NCI-H2227 (cell line): ENCODE measurements around the gene BICDL2.
"Not testable (repeated sequence)": the region's sequence is repeated elsewhere in the genome, so short reads cannot be mapped to it uniquely, and the experiment has no call there.

Experiments used
- DNase-seq: peaks from one replicate; lab custom pipeline; 2025; ENCODE audit not compliant: unreplicated experiment; lab: John Stamatoyannopoulos, UW

The BICDL2 gene

DNA sequence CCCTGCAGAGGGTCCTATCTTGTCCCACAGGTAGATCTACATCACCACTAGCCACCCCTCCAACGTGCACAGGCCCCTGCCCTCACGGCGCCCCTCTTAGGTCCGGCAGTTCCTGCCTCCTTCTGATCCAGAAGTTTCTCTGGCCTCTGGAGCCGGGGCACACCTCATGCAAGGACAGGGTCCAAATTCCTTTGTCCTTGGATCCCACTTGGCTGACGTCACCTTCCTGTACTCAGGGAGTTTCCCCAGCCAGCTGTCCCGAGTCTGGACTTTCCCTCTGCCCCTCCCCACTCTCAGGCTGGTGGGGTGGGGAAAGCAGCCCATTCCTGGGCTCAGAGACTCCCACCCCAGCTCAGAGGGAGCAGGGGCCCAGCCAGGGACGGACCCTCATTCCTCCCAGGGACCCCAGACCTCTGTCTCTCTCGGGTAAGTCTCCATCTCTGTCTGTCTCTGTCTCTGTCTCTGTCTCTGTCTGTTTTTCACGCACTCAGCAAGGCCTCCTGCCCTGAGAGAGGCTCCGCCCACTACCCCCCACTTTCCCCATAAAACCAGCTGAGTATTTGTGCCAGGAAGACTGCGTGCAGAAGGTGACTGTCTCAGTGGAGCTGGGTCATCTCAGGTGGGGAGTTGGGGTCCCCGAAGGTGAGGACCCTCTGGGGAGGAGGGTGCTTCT, 28.5 kb upstream of the BICDL2 start, which contains the start of gene IL32:
TSS of gene IL32 (plus strand) at position 572 of the 673 bp plus-strand sequence. CDS start 172 bp downstream, outside the sequence.
- DNase-seq: no peak

DNA sequence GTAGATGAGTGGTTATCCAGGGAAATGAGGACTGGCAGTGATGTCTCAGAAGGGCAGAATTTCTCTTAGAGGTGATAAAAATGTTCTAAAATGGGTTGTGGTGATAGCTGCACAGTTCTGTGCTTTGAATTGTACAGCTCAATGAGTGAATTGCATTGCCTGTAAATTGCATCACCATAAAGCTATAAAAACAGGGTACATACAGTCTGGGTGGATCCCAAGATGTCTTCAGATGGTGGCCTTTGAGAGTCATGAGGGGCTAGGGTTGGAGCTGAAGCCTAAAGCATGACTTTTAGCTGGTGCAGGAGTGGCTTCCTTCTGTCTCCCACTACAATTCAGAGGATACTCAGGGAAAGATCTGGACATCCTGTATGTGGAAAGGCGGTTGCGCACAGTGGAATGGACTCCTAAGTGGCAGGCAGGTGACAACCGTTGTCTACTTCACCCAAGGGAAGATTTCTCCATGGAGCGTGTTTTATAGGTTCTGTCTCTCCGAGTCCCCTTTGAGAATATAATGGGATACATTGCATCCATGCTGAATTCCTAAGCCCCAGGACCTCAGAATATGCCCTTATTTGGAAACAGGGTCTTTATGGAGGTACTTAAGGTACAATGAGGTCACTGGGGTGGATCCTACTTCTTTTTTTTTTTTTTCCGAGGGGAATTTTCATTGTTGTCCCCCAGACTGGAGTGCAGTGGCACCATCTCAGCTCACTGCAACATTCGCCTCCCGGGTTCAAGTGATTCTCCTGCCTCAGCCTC, 27.1 kb upstream of the BICDL2 start:
- DNase-seq: no peak

DNA sequence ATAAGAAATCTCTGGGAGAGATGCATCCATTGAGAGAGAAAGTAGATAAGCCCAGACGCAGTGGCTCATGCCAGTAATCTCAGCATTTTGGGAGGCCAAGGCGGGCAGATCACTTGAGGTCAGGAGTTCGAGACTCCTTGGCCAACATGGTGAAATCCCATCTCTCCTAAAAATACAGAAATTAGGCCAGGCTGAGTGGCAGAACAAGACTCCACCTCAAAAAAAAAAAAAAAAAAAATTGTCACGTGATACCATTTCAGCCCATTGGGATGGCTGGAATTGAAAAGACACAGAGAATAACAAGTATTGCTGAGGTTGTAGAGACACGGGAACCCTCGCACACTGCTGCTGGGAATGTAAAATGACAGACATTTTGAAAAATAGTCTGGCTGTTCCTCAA, 25.8 kb upstream of the BICDL2 start:
- no peak for DNase-seq

DNA sequence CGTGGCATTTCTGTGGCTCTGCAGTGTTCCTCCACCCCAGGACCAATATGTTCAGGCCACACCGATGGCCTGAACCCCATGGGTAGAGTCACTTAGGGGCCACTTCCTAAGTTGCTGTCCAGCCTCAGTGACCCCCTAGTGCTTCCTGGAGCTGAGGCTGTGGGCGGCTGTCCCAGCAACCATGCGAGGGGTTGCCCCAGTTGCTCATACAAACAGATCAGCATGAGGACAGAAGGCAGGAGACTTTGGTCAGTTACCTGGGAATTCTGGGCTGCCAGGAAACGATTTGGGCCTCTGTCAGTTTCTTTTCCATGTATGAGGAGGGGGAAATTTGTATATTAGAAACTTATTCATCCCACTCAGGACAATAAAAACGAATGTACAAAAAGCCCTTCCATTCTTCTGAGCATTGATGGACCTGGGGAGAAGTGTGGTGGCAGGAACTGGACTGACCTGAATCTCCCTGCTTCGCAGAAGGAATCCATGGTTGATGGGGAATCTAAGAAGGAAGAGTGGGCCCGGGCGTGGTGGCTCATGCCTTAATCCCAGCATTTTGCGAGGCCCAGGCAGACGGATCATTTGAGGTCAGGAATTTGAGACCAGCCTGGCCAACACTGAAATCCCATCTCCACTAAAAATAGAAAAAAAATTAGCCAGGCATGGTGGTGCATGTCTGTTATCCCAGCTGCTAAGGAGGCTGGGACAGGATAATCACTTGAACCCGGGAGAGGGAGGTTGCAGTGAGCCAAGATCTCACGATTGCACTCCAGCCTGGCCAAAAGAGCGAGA, 23.8 kb upstream of the BICDL2 start:
- DNase-seq: no peak

DNA sequence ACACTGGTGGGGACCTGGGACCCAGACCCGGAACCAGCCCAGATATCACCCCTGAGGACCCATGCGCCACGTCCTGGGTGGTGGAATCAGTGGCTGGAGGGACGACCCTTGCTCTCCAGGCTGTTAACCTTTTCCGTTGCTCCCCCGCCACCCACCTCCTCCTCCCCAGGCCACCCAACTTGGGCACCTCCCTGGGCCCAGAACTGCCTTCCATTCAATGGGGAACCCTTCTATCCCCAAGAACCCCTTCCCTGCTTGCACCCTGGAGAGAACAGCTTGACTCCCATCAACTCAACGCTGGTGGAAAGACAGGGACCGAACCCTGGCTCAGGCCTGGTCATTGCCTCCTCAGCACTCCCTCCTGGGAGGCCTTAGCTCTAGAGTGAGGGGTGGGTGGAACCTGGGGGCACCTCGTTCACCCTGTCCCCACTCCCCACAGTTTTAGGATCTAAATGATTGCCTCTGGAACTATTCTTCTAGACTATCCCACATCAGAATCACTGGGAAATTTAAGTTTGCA, 23.0 kb upstream of the BICDL2 start:
- no peak for DNase-seq

DNA sequence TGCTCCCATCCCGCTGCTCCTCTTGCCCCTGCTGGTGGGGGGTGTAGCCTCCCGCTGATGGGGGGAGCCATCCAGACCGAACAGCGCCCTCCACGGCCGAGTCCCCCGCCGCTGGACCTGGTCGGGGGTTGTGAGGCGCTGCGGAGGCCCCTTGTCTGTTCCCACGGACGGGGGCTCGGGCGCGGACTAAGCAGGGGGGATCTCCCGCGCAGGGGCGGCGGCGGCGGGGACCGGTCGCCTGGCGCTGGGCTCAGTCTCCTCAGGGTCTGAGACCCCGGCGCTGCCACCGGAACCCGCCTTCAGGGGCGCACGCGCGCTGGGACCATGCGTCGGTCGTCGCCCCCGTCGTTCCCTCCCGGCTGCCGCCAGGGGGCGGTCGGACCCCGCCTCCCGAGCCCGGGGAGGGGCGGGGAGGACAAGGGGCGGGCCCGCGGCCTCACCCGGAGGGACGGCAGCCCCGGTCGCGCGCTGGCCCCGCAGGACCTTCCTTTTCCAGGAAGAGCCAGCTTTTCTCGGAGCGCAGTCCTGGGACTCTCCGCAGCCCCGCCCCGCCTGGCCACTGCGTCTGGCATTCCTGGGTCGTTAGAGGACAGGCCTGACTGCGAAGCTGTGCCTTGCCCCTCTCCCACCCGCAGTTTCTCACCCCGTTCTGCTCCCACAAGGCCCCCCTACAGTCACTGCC, 22.4 kb upstream of the BICDL2 start:
- peak; percentile 93 for DNase-seq

DNA sequence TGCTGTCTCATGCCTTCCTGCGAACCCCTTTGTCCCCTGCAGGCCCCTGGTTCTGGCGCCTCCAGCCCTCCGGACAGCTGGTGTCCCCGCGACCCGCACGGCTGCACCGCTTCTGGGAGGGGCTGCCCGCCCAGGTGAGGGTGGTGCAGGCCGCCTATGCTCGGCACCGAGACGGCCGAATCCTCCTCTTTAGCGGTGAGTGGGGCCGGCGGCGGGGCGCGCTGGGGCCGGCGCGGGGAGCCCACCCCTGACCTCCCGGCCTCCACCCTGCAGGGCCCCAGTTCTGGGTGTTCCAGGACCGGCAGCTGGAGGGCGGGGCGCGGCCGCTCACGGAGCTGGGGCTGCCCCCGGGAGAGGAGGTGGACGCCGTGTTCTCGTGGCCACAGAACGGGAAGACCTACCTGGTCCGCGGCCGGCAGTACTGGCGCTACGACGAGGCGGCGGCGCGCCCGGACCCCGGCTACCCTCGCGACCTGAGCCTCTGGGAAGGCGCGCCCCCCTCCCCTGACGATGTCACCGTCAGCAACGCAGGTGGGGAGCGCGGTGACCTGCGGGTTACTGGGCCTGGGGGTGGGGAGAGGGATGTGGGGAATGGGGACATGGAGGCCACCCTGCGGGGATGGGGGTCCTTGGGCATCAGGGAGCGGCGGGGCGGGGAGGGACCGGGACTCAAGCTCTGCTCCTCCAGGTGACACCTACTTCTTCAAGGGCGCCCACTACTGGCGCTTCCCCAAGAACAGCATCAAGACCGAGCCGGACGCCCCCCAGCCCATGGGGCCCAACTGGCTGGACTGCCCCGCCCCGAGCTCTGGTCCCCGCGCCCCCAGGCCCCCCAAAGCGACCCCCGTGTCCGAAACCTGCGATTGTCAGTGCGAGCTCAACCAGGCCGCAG, 21.6 kb upstream of the BICDL2 start:
- peak; percentile 61 for DNase-seq

DNA sequence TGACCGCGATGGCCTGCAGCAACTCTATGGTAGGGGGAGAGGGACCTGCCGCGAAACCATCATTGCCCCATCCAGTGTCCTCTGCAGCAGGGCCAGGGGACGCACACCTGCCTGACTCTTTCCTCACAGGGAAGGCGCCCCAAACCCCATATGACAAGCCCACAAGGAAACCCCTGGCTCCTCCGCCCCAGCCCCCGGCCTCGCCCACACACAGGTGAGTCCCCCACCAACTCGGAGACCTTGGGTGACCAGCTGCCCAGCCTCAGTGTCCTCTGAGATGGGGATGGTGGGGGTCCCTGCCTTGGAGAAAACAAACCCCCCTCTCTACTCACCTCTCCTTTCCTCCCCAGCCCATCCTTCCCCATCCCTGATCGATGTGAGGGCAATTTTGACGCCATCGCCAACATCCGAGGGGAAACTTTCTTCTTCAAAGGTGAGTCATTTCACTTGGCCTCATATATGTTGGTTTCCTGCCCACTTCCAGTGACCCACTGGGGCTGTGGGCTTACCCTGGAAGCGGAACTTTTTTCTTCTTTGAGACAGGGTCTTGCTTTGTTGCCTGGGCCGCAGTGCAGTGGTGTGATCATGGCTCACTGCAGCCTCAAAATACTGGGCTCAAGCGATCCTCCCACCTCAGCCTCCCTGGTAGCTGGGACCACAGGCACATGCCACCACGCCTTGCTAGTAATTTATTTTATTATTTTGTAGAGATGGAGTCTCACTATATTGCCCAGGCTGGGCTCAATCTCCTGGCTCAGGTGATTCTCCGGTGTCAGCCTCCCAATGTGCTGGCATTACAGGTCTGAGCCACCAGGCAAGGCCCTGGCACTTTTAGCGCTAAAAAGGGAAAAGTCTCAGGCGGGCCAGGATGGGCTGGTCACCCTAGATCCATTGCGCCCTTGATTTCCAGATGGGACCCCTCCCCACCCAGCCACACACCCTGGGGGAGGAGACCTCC, 20.7 kb upstream of the BICDL2 start:
- no peak for DNase-seq

DNA sequence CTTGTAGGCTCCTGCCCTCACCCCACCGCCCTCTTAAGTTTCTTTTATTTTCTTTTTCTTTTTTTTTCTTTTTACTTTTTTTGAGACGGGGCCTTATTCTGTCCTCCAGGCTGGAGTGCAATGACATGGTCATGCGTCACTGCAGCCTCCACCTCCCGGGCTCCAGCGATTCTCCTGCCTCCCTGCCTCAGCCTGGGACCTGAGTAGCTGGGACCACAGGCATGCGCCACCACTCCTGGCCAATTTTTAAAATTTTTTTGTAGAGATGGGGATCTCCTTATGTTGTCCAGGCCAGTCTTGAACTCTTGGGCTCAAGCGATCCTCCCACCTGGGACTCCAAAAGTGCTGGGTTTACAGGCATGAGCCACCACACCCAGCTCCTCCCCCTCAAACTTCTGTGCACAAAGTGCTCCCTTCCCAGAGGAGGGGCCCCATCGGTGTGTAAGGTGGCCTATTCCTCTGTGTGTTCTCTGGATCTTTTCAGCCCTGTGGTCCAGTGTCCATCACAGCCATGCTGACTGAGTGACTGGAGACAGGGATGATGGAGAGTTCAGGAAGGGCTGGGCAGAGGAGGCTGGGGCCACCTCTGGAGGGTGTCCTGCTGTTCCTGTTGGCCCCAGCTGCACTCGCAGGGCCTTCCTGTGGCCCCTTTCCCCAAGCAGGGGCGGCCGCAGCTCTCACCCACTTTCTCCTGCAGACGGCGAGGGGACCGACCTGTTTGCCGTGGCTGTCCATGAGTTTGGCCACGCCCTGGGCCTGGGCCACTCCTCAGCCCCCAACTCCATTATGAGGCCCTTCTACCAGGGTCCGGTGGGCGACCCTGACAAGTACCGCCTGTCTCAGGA, 19.8 kb upstream of the BICDL2 start:
- DNase-seq: no peak

DNA sequence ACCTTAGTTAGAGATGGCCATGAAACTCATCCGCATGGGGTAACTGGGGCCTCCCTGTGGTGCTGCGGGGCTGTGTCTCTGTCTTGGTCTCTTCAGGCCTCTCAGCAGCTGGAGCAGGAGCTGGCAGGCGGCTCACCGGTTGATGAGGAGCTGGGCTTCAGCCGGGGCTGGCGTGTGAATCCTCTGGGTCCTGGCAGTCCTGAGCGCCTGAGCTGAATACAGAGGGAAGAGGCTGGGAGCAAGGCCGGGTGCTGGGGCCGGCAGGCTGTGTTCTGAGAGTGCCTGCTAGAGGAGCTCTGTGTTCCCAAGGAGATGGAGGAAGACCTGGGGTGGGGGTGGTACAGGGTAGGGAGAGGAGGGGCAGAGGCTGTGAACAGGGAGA, 19.0 kb upstream of the BICDL2 start:
- DNase-seq: not testable (repeated sequence)

DNA sequence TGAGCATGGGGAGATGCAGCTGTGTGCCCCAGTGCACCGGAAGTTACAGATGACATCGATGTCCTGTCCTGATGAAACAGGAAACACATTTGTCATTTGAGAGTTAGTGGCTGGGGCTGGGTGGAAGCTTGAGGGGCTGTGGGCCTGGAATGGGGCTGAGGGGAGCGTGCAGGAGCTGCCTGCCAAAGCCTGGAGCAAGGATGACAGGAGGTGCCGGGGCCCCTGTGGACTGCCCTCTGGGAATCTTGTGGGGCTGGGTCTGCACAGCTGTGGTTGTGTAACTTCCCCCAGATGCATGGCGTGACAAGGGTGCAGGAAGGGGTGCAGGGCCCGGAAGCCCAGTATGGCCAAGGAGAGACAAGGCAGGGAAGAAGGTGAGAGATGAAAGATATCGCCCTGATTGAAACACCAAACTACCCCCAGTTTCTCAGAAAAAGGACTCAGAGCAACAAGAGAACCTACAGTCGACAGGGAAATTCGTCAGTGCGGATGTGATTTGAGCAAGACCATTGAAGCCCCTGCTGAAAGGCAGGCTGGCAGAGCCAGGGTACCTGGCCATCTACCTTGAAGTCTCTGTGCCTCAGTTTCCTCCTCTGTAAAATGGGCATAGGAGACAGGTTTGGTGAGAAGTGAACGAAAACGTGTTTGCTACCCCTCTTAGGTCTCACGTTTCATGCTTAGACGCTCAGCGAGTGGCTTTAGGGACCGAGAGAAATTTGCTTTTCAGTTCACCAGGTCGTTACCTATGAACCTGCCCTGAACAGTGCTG, 18.4 kb upstream of the BICDL2 start:
- DNase-seq: no peak

DNA sequence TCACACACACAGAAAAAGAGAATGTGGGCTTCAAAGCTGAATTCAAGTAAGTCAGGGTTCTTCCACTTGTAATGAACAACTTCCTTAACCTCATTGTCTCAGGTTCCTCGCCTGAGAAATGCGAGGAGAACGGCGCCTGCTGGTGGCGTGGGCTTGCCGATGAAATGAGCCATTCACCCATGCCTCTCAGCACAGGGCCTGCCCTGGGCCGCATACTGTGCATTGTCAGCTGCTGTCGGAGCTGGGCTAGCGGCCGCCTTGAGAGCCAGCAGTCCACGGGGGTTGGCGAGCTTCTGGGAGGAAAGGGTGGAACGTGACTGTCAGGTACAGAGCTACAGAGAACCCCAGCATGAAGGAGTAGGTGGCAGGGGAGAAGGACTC, 16.6 kb upstream of the BICDL2 start:
- DNase-seq: not testable (repeated sequence)

DNA sequence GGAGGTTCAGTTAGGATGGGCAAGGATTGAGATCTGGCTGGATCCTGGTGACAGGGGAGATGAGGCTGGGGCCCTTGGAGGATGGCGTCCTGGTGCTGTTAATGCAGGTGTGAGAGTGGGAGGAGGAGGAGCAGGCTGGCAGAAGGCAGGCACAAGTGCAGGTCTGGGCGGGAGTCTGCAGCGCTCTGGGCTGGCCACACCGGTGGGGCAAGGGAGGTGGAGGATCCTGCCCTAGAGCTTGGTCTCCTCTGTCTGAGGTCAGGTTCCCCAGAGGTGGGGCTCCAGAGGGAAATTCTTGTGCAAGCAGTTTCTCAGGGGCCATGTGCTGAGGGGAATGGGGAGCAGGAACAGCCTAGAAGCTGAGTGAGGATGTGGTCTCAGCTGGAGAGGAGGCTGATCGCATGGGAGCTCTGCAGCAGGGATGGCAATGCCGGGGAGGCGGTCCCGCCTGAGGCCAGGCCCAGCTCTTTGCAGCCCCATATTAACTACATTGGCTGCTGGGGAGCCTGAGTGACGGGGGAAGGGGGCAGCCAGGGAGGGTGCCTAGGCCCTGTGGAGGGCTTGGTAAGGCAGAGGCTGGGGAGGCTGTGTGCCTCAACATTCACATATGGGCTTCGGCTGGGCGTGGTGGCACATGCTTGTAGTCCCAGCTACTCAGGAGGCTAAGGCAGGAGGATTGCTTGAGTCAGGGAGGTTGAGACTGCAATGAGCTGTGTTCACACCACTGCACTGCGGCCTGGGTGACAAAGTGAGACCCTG, 16.0 kb upstream of the BICDL2 start:
- DNase-seq: not testable (repeated sequence)

DNA sequence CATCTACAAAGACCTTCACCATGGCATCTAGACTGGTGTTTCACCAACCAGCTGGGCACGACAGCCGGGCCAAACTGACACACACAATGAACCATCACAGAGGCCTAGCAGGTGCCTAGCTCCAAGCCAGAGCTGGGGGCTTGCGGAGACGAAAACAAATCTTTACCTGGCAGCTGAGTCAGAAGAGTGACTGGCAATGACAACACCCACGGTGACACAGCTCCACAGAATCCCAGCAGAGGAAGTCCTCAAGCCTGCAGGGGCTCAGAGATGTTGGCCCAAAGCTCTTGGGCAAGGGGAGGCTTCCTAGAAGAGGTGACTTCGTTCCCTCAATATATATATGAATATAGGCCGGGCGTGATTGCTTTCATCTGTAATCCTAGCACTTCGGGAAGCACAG, 14.8 kb upstream of the BICDL2 start:
- no peak for DNase-seq

DNA sequence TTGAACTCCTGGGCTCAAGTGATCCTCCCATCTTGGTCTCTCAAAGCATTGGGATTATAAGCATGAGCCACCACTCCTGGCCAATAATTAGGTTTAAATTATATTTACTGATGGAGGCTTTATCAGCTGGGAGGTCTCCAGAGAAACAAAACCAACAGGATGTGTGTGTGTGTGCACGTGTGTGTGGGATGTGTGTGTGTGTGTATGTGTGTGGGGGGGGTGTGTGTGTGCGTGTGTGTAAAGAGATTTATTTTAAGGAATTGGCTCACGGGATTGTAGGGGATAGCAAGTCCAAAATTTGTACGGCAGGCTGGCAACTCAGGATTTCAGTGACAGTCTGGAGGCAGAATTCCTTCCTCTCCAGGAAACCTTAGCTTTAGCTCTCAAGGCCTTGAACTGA, 14.3 kb upstream of the BICDL2 start:
- DNase-seq: no peak

DNA sequence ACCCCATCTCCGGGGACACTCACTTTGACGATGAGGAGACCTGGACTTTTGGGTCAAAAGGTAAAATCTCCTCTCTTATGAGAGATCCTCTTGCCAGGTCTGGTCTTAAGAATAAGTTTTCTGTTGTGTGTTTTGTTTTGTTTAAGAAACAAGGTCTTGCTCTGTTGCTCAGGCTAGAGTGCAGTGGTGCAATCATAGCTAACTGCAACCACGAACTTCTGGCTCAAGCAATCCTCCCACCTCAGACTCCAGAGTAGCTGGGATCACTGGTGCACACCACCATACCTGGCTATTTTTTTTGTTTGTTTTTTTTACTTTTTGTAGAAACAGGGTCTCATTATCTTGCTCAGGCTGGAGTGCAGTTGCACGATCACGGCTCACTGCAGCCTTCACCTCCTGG, 13.7 kb upstream of the BICDL2 start:
- DNase-seq: no peak
